ENCODE measurements around the gene ACCS. TPM values are rescaled to one million over a fixed set of nuclear protein-coding genes. Genes with fewer than 3 reads are reported as not detected.
A peak's percentile ranks its signal among the peaks of the same experiment; 100 is the strongest.

ACCS gene
- total RNA-seq, 4 donors from 2014 or later: 14.4 to 23.2 (median 20.1) TPM

GRCh38 chr11:44018829-44019228 is 47.2 kb upstream of the ACCS start:
- H3K27me3 ChIP-seq: no peaks in the 10 kb centered on the region
- no peak for DNase-seq
- intact Hi-C loops (cut with DNase I): no loop called here
- WGBS, 2 donors: 57 to 58% methylated on average over 2 of the region's 2 CpGs
- H3K9me3 ChIP-seq: no peaks in the 10 kb centered on the region
- peaks cover 0 to 19% of the 10 kb centered on the region in 2 donors for H3K4me1 ChIP-seq
- TF ChIP-seq POLR2A (IDR thresholded peaks at IDR 0.05) (no peak), CTCF (IDR thresholded peaks at IDR 0.05) (no peak)
- H3K27ac ChIP-seq: no peak overlapping the region
- no peaks in the 10 kb centered on the region for H3K36me3 ChIP-seq
- H3K4me3 ChIP-seq (replicated peaks in 1 of 3): no peak overlapping the region

GRCh38 chr11:44024977-44025376 is 41.1 kb upstream of the ACCS start:
- Histone ChIP-seq H3K9me3 (peaks cover 4% of the 10 kb centered on the region), H3K4me1 (no peaks in the 10 kb centered on the region), H3K27ac (no peak overlapping the region), H3K36me3 (no peaks in the 10 kb centered on the region), H3K27me3 (no peaks in the 10 kb centered on the region), H3K4me3 (replicated peaks in 1 of 3) (no peak overlapping the region)
- WGBS, 2 donors: 91 to 95% methylated on average over 1 of the region's 1 CpG
- no peak for TF ChIP-seq POLR2A (IDR thresholded peaks at IDR 0.05)
- peak in 1 of 6 experiments; percentile 11 for TF ChIP-seq CTCF (IDR thresholded peaks at IDR 0.05)
- intact Hi-C loops (cut with DNase I): no loop called here
- DNase-seq: no peak

GRCh38 chr11:44025727-44026126 is 40.3 kb upstream of the ACCS start:
- no peak for TF ChIP-seq POLR2A (IDR thresholded peaks at IDR 0.05)
- no peak for TF ChIP-seq CTCF (IDR thresholded peaks at IDR 0.05)
- Histone ChIP-seq H3K4me1 (no peaks in the 10 kb centered on the region), H3K4me3 (replicated peaks in 1 of 3) (no peak overlapping the region), H3K9me3 (peaks cover 4% of the 10 kb centered on the region), H3K27me3 (no peaks in the 10 kb centered on the region), H3K36me3 (no peaks in the 10 kb centered on the region), H3K27ac (no peak overlapping the region)
- intact Hi-C loops (cut with DNase I): no loop called here
- DNase-seq: no peak

- Histone ChIP-seq H3K4me1 (peaks cover 0 to 12% of the 10 kb centered on the region in 2 donors), H3K27me3 (no peaks in the 10 kb centered on the region), H3K27ac (no peak overlapping the region), H3K4me3 (replicated peaks in 1 of 3) (no peak overlapping the region), H3K36me3 (no peaks in the 10 kb centered on the region), H3K9me3 (peaks cover 4% of the 10 kb centered on the region)
- WGBS, 2 donors: 92 to 94% methylated on average over 1 of the region's 1 CpG
- intact Hi-C loops (cut with DNase I): no loop called here
- TF ChIP-seq POLR2A (IDR thresholded peaks at IDR 0.05) (no peak), CTCF (IDR thresholded peaks at IDR 0.05) (no peak)
- no peak for DNase-seq
Observed at GRCh38 chr11:44028401-44028800, 37.7 kb upstream of the ACCS start.

- DNase-seq: no peak
- TF ChIP-seq POLR2A (IDR thresholded peaks at IDR 0.05) (no peak), CTCF (IDR thresholded peaks at IDR 0.05) (no peak)
- intact Hi-C loops (cut with DNase I): no loop called here
- Histone ChIP-seq H3K9me3 (peaks cover 4% of the 10 kb centered on the region), H3K36me3 (no peaks in the 10 kb centered on the region), H3K27me3 (no peaks in the 10 kb centered on the region), H3K27ac (no peak overlapping the region), H3K4me3 (replicated peaks in 1 of 3) (no peak overlapping the region), H3K4me1 (peaks cover 0 to 13% of the 10 kb centered on the region in 2 donors)
- 85 to 96% methylated on average over 3 of the region's 3 CpGs for WGBS, 2 donors
Observed at GRCh38 chr11:44028816-44029506, 37.1 kb upstream of the ACCS start.
